ENCODE data around the gene GNL2.
A peak's percentile ranks its signal among the peaks of the same experiment; 100 is the strongest.

The GNL2 gene

DNA sequence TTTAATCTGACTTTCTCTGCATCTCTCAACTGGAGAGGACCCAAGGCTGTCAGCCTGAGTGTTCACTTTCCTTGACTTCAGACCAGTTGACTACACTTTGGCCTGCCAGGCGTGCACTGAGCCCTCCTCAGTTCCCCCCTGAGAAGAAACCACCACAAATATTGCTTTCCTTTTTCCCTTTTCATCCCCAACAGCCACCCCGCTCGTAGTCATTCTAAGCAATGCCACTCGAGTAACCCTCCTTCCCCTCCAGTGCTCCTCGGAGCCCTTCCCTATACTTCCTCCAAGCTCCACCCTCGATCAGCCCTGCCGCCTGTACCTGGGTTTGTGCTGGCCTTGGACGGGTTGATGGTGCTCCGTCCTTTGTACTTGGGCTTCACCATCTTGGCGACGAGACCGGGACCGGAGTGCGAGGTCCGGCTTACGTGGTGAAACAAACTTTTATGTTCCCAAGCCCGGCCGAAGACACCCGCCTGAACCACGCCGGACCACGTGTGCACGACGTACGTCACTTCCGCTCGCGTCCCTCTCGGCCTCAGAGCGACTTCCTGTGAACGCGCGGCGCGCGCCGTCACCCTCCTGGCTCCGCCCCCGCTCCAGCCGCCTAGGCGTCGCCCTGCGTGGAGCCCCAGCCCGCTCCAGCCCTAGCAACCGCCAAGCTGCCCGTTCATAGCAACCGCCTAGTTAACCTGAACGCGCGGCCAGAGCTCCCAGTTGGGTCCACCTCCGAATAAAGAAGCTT is at the start of gene GNL2:
GNL2 (minus strand) TSS at position 498 of the 742 bp plus-strand sequence; CDS start at position 383, 115 bp downstream.
- peak; percentile 97 for DNase-seq

DNA sequence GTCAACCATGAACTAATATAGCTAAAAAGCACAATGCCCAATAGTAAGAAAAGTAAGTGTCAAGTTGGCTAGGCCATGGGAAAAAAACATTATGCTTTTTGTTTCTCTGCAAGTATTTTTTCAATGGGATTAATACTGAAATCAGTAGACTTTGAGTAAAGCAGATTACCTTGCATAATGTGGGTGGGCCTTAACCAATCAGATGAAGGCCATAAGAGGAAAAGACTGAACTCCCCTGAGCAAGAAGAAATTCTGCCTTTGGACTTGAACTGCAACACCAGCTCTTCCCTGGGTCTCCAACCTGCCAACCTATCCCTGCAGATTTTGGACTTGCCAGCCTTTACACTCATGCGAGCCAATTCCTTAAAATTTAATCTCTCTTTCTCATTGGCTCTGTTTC is 45.3 kb upstream of the GNL2 start:
- DNase-seq: no peak

DNA sequence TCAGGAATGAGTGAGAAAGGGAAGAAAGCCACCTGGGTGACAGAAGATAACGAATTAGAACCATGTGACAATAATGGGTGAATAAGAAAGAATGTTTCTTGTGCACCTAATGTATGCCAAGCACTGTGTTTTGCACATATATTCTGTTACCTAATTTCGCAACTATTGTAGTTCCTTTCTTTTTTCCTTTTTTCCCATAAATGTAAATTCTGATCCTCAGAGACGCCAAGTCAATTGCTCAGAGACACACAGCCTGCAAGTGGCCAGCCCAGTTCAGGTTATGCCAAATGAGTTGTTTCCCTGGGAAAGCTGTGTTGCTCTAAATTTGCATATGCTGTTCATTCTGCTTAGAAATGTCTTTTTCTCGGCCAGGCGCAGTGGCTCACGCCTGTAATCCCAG is 40.7 kb upstream of the GNL2 start:
- no peak for DNase-seq

DNA sequence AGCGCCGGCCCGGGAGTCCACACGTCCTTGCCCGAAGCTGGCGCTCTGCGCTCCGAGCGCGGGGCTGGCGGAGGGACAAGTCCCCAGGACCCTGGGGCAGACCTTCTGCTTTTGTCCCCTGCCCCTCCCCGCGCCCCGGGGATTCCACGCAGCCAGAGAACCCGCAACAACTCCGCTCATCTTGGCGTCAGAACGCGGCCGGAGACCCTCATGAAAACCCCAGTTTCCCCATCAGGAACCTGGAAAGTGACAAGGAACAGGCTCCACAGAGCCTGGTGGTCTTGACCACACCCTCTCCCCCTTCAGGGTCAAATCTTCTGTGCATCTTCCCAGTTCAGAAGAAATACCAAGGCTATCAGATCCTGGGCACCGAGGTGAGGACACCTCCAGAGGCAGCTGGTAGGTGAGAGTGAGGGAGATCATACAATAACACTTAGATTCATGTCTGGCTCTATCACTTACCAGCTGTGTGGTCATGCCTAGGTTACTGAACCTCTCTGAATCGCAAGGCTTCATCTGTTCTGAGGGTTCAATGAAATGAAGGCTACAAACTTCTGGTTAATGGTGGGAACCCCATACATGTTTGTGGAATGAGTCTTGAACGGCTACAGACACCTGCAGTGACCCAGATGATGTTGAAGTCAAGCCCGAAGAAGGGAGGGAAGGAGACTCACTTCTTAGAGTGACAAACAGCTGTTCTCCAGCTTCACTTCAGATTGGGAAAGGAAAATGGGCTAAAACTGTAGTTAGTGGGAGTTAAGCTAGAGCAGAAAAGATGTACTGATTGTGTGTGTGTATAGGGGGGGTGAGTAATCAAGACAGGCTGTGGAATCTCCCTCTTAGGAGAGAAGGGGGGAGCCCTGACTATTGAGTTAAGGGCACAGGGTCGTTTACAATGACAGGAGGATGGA is 39.5 kb upstream of the GNL2 start:
- no peak for DNase-seq

DNA sequence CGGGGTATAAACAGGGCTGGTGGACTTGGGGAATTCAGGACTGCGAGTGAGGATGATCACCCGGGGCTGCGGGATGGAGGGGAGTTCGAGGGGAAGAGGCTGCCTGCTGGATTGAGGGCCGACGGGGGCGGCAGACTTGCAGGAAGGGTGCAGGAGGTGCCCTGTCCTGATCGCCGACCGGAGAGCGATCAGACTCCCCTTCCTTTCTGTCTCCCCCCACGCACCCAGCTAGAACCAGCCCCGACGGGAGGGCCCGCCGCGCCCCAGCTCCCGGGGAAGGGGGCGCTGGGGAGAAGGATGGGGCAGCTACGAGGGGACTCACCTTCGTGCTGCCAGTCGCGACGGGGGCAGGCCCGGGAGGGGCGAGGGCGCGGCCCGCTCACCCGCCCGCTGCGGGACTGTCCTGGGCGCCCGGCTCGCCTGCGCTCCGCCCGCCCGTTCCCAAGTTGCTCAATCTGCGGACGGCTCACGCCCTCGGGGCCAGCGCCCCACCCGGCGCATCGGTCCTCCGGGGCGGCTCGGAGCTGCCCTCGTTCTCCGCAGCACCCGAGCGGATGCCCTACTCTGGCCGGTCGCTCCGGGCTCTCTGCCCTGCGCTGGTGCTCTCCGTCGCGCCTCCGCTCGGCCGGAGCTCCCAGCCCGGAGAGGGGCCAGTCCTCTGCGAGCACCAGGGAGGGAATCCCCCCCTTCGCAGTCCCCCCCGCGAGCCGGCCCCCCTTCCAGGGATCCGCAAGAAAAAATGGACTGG is 38.7 kb upstream of the GNL2 start, which contains the start of gene RSPO1:
RSPO1 (minus strand) TSS at position 649 of the 748 bp plus-strand sequence. CDS start 5,231 bp downstream, outside the sequence.
- DNase-seq: no peak

DNA sequence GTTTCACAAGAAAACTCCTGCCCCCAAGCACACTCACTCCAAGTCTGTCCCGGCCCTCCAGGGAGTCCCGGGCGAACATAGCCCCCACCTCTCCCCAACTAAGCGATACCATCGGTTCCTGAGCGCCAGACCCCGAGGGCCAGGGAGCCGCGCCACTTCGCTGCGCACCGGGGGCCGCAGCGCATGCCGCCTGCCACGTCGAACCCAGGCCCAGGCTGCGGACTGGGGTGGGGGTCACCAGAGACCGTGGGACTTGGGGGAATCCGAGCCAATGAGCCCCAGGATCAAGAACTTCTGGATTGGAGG is 38.2 kb upstream of the GNL2 start:
- DNase-seq: no peak

DNA sequence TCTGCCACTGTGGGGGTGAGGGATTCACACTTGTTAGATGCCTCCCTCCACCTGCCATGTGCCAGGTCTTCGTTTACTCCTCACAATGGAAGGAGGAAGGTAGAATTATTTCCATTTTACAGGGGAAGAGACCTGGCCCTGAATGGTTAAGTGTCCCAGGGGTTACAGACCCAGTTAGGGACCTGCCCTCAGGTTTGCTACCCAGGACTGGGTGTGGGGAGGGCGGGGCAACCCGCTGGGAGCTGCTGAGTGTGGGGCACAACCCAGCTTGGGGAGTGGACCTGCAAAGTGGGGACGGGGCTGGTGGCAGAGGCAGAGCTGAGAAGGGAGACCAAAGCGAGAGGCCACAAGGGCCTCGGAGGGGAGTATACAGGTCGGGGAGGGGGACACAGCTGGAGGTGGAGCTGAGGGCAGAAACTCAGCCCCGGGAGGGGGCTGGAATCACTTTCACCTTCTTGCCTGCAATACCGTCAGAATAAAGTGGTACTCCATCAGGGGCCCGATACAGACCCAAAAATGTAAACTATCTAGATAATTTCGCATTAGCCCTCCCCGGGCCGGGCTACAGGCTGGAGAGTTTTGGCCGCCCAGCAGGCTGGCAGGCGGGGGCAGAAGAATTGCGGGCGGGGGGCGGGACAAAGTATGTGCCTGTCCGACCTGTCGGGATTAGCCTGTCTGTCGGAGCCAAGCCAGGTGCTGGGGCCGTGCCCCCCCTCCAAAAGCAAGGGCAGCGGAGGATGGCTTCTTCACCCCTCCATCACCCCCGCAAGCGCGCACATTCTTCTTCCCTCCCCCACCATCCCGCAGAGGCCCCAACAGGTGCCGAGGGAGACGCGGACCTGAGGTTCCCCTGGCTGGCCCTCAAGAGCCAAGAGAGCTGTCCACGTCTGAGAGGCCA is 37.6 kb upstream of the GNL2 start:
- no peak for DNase-seq

DNA sequence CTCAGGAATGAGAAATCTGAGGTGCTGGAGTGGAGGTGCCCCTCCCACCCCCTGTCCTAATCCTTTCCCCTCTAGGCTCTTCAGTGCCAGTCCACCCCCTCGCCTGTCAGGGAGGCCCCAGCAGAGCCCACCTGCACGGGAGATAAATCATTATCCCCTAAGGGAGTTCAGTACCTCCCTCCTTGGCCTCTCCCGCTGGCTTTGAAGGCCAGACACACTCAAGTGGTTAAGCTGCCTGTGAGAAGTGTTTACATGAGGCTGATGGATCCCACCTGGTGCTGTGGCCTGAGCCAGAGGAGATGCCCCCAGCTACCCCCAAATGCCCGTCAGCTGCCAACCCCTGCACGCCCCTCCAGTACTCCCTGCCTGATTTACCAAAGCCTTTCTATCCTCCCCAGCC is 35.3 kb upstream of the GNL2 start:
- no peak for DNase-seq

DNA sequence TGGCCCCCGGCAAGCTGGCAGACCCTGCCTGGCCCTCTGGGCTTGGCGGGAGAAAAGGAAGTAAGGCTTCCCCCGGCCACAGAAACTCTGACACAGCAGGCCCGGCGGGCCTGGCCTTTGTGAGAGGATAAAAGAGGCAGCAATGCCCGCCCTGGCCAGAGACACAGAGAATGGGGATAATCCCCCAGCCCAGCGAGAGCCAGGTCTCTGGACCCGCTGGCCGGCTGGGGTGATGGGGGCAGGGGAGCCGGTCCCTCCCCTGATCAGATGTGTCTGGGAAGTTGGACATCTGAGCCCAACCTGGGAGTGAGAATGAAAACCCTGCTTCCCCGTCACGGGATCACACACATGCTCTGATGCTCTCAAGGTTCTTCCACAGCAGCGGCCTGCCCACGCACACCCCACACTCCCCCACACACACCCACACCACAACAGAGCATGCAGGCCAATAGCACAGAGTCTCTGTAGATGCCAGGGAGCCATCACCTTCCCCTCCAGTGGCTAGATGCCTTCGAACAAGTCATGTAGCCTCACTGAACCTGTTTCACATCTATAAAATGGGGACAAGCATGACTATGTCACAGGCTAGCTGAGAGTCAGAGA is 34.8 kb upstream of the GNL2 start:
- DNase-seq: no peak

DNA sequence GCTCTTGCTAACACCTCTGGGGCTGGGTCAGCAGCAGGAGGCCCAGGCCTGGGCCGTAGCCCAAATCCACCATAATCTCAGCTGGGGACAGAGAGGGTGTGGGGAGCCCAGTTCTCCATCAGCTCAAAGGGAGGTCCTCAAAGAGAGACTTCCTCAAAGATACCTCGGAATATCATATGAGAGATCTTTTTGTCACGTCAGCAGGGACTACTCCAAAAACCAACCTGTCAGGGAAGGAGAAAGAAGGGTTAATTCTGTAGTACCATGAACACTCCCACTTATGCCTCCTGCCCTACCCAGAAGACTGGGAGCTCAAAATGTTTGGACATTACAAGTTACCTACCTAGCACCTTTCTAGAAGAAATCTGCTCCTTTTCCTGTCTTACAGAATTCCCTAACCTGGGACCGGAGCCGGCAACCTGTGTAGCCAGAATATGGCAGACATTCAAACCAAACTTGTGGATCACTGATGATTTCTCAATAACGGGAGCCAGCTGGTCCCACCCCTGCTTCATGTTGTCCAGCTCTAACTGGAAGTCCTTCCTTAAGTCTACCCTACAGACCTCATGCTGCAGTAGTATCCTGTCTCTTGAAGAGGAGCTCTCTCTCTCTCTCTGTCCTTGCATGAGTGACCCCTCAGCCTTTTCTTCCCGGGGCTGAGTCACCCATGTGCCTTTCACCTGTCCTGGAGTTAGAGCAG is 34.1 kb upstream of the GNL2 start:
- DNase-seq: no peak

DNA sequence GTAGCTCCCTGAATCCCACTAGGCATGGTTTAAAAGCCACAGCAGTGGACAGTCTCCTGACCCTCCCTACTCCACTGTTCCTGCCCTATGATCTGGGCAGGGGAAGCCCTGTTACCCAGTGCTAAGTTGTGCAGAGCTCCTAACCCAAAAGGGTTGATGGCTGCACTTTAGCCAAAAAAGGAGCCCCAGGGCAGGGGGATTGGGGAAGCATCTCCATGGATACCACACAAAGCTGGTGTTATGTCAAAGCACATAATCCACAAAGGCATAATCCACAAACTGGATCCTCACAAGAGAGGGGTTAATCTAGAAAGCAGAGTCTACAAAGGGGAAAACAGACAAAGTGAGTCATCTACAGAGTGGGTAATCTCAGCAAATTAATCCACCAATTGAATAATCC is 33.3 kb upstream of the GNL2 start:
- no peak for DNase-seq

DNA sequence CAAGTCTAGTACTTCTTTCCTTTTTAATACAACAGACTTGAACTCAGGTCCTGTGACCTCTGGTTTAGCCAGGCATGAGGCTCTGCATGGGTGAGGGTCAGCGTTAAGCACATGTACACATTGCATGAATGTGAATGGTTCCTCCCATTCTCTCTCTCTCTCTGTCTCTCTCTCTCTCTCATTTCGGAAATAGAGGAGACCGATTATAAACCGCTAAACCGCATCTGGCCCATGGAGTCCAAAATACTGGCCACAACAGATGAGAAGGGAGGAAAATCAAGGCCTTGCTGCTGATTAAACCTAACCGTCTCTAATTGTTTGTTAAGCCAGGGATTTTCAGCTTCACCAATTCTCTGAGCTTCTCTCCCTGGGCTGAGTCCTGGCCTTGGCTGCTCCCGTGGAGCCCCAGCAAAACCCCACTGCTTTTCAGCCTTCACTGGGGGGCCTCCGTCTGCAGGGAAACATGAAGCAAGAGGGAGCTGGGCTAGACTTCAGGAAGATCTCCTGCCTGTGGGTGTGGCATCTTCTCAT is 32.4 kb upstream of the GNL2 start:
- DNase-seq: no peak

DNA sequence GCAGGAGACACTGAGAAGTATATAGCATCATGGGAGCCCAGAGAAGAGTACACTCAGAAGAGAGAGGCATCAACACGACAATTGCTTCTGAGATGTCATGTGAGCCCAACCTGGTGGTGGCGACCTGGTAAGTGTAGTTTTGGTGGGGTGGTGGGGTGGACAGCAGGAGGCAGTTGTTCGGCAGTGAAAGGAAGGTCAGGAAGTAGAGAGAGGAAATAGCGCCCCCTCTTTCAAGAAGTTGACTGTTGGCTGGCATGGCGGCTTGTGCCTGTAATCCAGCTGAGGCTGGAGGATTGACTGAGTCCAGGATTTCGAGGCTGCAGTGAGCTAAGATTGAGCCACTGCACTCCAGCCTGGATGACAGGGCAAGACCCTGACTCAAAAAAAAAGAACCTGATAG is 26.4 kb upstream of the GNL2 start:
- no peak for DNase-seq

DNA sequence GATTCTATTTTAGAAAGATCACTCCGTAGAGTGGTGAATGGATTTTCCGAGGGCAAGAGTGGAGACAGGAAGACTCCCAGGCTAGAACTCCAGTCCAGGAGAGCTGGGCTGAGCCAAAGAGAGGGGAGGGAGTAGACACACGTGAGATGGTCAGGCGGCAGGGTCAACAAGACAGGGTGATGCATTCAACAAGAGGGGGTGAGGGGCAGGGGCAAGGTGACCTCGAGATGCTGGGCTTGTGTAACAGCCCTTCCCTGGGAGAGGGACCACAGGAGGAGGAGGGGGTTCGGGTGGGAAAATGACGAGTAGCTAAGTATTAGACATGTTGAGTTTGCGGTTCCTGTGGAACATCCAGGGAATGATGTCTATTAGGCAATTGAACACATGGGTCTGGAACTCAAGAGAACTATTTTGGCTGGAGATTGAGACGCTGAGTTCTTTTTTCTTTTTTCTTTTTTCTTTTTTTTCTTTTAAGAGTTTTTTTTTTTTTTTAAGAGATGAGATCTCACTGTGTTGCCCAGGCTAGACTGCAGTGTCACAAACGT is 25.7 kb upstream of the GNL2 start:
- no peak for DNase-seq

DNA sequence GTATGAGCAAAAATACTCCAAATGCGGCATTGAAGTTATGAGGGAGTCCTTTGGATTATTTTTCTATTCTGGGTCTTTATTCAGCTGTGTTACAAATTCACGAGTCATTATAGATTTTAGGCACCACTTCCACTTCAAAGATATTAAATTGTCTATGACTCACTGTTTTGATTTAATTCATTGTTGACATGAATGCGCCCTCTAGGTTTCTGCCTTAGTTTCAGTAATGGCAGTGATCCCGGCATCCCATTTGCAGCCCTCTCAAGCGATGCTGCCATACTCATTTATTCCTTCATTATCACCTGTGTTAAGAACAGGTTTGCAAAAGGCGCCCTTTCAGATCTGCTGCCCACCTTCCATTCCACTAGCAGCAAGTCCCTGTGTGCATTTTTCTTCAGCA is 25.0 kb upstream of the GNL2 start:
- DNase-seq: no peak

DNA sequence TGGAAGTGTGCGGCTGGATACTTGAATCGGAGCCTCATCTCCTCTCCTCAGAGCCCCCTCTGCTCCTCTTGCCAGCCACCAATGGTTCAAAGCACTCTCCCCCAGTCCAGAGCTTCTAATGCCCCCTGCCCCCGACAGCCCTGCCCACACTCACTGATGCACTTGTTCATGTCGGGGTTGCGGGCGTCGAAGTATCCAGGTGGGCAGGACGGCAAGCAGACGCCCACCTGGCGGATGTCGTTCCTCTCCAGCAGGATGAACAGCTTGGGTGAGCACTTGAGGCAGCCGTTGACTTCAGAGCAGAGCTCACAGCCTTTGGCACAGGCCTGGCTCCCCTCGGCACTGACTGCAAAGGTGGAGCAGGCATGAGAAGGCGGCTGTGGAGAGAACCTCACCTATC is 20.6 kb upstream of the GNL2 start:
- DNase-seq: no peak

DNA sequence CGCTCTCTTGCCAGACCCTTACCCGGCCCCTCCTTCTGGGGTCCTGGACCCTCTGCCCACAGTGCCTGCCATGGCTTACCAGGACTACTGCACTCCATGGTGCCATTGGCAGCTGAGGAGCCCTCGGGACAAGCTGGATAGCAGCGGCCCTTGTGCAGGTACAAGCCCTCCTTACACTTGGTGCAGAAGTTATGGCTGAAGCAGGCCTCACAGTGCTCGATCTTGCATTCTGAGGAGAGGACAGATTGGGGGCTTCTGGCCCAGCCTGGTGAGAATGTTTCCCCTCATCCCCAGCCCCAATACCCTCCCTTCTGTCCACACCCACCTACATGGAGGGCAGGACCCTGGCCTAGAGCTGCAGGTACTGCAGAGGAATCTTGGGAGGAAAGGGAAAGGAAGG is 18.4 kb upstream of the GNL2 start:
- no peak for DNase-seq

DNA sequence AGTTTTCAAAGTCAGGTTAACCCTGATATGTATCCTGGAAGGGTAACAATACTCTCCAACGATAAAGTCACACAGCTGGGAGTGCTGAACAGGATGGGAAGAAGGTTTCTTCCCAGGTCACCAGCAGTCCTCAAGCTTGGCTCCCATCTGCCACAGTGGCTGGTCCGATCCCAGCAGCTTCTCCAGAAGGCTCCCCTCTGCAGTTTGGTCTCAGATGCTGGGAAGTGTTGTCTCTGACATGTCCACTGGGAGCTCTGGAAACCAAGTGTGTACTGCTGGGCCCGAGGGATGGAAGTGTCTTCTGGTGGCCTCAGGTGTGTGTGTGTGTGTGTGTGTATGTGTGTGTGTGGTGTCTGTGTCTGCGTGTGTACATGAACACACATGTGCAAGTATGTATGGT is 16.4 kb upstream of the GNL2 start:
- no peak for DNase-seq

DNA sequence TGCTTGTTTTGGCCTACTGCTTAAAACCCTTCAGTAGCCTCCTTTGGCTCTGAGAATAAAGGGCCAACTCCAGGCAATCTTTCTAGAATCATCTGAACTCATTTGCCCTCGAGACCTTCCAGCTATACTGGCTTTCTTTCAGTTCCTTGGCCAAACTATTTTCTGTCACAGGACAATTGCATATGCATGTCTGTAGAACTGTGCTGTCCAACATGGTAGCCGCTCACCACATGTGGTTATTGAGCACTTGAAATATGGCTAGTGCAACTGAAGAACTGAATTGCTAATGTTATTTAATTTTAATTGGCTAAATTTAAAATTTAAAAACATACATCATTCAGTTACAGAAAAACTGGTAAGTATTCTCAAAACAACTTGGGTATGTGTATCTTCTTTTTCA is 14.3 kb upstream of the GNL2 start:
- no peak for DNase-seq

DNA sequence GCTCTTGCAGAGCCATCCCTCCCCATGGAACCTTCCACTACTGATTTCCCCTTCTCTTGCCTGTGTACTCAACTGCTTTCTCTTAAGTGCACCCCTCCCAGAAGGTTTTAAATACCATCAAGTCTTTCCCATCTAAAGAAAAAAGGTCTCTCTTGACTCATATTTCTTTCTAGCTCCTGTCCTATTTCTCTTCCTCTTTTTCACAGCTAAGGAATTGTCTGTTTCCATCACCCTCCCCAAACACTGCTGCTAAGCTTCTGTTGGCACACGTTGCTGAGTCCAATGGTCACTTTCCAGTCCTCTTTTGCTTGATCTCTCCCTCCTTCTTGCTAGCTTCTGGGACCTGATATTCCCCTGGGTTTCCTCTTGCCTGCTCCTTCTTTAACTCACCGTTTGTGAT is 13.3 kb upstream of the GNL2 start:
- DNase-seq: no peak
